HEK293 (cell line): ENCODE data around the gene OR11G2.

Experiments used
- ATF2 ChIP-seq: fragments of 450-650 bp; formaldehyde crosslinking; IDR thresholded peaks from 2 replicates; pipeline ENCODE4 v1.5.1; 2016; ENCODE audit warnings: missing biosample characterization, missing genetic modification characterization, low read depth
- TCF7L2 ChIP-seq: IDR thresholded peaks from 2 replicates; pipeline ENCODE4 v1.6.1; 2011; ENCODE audit warnings: low read depth, mild to moderate bottlenecking, inconsistent platforms, low read length, moderate library complexity, borderline replicate concordance

DNA sequence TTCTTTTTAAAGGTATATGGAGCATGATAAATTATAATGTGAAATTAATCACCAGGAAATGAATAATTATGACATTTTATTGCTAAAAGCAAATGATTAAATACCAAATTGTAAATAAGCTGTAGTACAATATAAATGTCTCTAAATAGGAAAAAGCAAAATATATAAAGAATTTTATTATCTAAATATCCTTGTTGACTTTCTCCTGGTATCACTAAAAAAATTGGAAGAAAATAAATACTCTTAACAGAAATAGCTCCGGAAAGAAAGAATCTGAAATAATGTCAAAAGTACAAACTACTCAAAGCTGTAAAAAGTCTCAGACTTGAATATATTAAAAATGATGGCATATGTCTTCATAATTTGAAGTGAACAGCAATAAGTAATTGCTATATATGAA lies 38.0 kb downstream of the OR11G2 start, which contains the start of gene OR11H7:
- no peak for TF ChIP-seq ATF2 (tag by site-specific recombination)
- TF ChIP-seq TCF7L2: no peak
